HEK293T (cell line): Measurements from ENCODE around the gene KCNQ1.

Source experiments
- CTCF ChIA-PET: fragments of 350-600 bp; formaldehyde crosslinking; extraction: SDS; loops from one replicate; lab custom pipeline; 2021; ENCODE audit warnings: antibody characterized with exemption, inconsistent platforms; lab: Yijun Ruan, JAX
- POLR2A ChIA-PET: fragments of 350-600 bp; formaldehyde crosslinking; extraction: SDS; loops from one replicate; lab custom pipeline; 2020; ENCODE audit warnings: antibody characterized with exemption, inconsistent platforms; lab: Yijun Ruan, JAX
- DNase-seq: peaks from one replicate; pipeline ENCODE4 v3.0.0; 2012; ENCODE audit warnings: mixed read lengths; ENCODE audit errors: extremely low spot score
- ARNT ChIP-seq: fragments of 450-650 bp; IDR thresholded peaks from 2 replicates; pipeline ENCODE4 v1.6.1; 2017; ENCODE audit warnings: mild to moderate bottlenecking
- BHLHE40 ChIP-seq: fragments of 450-650 bp; IDR thresholded peaks from 2 replicates; pipeline ENCODE4 v1.6.1; 2016; ENCODE audit warnings: mild to moderate bottlenecking, moderate library complexity, borderline replicate concordance
- CTBP1 ChIP-seq: fragments of 450-650 bp; IDR thresholded peaks from 2 replicates; pipeline ENCODE4 v1.6.1; 2016; ENCODE audit warnings: borderline replicate concordance
- ELF4 ChIP-seq: fragments of 450-650 bp; IDR thresholded peaks from 2 replicates; pipeline ENCODE4 v1.6.1; 2017; ENCODE audit warnings: antibody characterized with exemption
- FOXA1 ChIP-seq: fragments of 450-650 bp; IDR thresholded peaks from 2 replicates; pipeline ENCODE4 v1.6.1; 2016; ENCODE audit warnings: mild to moderate bottlenecking
- FOXK2 ChIP-seq: fragments of 450-650 bp; IDR thresholded peaks from 2 replicates; pipeline ENCODE4 v1.6.1; 2016; ENCODE audit warnings: mild to moderate bottlenecking
- FOXM1 ChIP-seq: fragments of 450-650 bp; IDR thresholded peaks from 2 replicates; pipeline ENCODE4 v1.6.1; 2017; ENCODE audit warnings: mild to moderate bottlenecking, borderline replicate concordance
- HDGF ChIP-seq: fragments of 450-650 bp; IDR thresholded peaks from 2 replicates; pipeline ENCODE4 v1.6.1; 2017; ENCODE audit warnings: antibody characterized with exemption, borderline replicate concordance
- L3MBTL2 ChIP-seq: fragments of 450-650 bp; conservative IDR thresholded peaks from 2 replicates; pipeline ENCODE4 v1.6.1; 2016; ENCODE audit warnings: mild to moderate bottlenecking
- LEF1 ChIP-seq: fragments of 450-650 bp; IDR thresholded peaks from 2 replicates; pipeline ENCODE4 v1.6.1; 2017; ENCODE audit warnings: mild to moderate bottlenecking, borderline replicate concordance
- NFRKB ChIP-seq: fragments of 450-650 bp; IDR thresholded peaks from 2 replicates; pipeline ENCODE4 v1.6.1; 2016; ENCODE audit warnings: mild to moderate bottlenecking, moderate library complexity
- PKNOX1 ChIP-seq: fragments of 450-650 bp; IDR thresholded peaks from 2 replicates; pipeline ENCODE4 v1.6.1; 2016
- SP1 ChIP-seq: fragments of 450-650 bp; IDR thresholded peaks from 2 replicates; pipeline ENCODE4 v1.6.1; 2017
- SUZ12 ChIP-seq: fragments of 450-650 bp; IDR thresholded peaks from 2 replicates; pipeline ENCODE4 v1.6.1; 2016; ENCODE audit warnings: mild to moderate bottlenecking
- TARDBP ChIP-seq: fragments of 450-650 bp; IDR thresholded peaks from 2 replicates; pipeline ENCODE4 v1.6.1; 2016
- ZNF384 ChIP-seq: fragments of 450-650 bp; IDR thresholded peaks from 2 replicates; pipeline ENCODE4 v1.6.1; 2016

Gene KCNQ1

GRCh38 chr11:2452321-2453012 is 7.7 kb downstream of the KCNQ1 start:
- POLR2A ChIA-PET, result no interaction called here
- TF ChIP-seq SP1 (no peak), SUZ12 (no peak), ZNF384 (no peak), FOXK2 (no peak), FOXA1 (no peak), HDGF (no peak), L3MBTL2 (no peak), LEF1 (no peak), PKNOX1 (no peak), NFRKB (no peak), ELF4 (no peak)
- CTCF ChIA-PET, result no interaction called here
- DNase-seq, result no peak

GRCh38 chr11:2453436-2453835 is 8.6 kb downstream of the KCNQ1 start:
- CTCF ChIA-PET, result no interaction called here
- DNase-seq, result no peak
- POLR2A ChIA-PET, result no interaction called here
- TF ChIP-seq FOXK2 (no peak), NFRKB (no peak), CTBP1 (no peak), FOXM1 (no peak), BHLHE40 (no peak), FOXA1 (no peak), HDGF (no peak), SP1 (no peak), PKNOX1 (no peak), SUZ12 (no peak), TARDBP (no peak), ELF4 (no peak), ARNT (no peak)

GRCh38 chr11:2458321-2458720 is 13.5 kb downstream of the KCNQ1 start:
- no peak for DNase-seq
- no peak for TF ChIP-seq CTBP1
- TF ChIP-seq ELF4, result no peak
- TF ChIP-seq HDGF, result no peak
- TF ChIP-seq ZNF384, result no peak
- no peak for TF ChIP-seq NFRKB
- TF ChIP-seq SUZ12, result no peak
- TF ChIP-seq SP1, result no peak
- no peak for TF ChIP-seq ARNT
- TF ChIP-seq FOXA1, result no peak
- TF ChIP-seq L3MBTL2, result no peak
- TF ChIP-seq FOXK2, result no peak
- TF ChIP-seq BHLHE40, result no peak
- no peak for TF ChIP-seq FOXM1
- TF ChIP-seq TARDBP, result no peak
- TF ChIP-seq LEF1, result no peak
- no peak for TF ChIP-seq PKNOX1
- ChIA-PET POLR2A (no interaction called here), CTCF (no interaction called here)

- ChIA-PET CTCF (no interaction called here), POLR2A (no interaction called here)
- DNase-seq, result no peak
- TF ChIP-seq NFRKB, result no peak
- TF ChIP-seq ELF4, result no peak
Measured at GRCh38 chr11:2459016-2459725, 14.4 kb downstream of the KCNQ1 start.

- TF ChIP-seq L3MBTL2 (no peak), ARNT (no peak), HDGF (no peak), FOXM1 (no peak), NFRKB (no peak), ELF4 (no peak), FOXA1 (no peak), SUZ12 (no peak), CTBP1 (no peak), PKNOX1 (no peak), FOXK2 (no peak), BHLHE40 (no peak), ZNF384 (no peak), TARDBP (no peak), SP1 (no peak), LEF1 (no peak)
- DNase-seq, result no peak
- ChIA-PET CTCF (no interaction called here), POLR2A (no interaction called here)
Measured at GRCh38 chr11:2459796-2460531, 15.2 kb downstream of the KCNQ1 start.
